Activated CD4-positive, CD25-positive, alpha-beta regulatory T cell treated with anti-CD3 and anti-CD28 coated beads, Interleukin-2, amount 50 U/mL, for 72 hours (primary cell): ENCODE data around the gene SIRT4.

Experiments used
- DNase-seq: peaks from one replicate; pipeline ENCODE4 v3.0.0; 2021

SIRT4 gene

GRCh38 chr12:120278137-120279069, 23.7 kb upstream of the SIRT4 start:
- no peak for DNase-seq

- DNase-seq: no peak
Measured at GRCh38 chr12:120283318-120283717, 18.8 kb upstream of the SIRT4 start.

GRCh38 chr12:120284381-120284780, 17.7 kb upstream of the SIRT4 start:
- no peak for DNase-seq

GRCh38 chr12:120286768-120287490, 15.2 kb upstream of the SIRT4 start:
- no peak for DNase-seq

- no peak for DNase-seq
Measured at GRCh38 chr12:120287491-120287890, 14.6 kb upstream of the SIRT4 start.

- peak; percentile 54 for DNase-seq
Measured at GRCh38 chr12:120290609-120291305, 11.4 kb upstream of the SIRT4 start.

GRCh38 chr12:120292411-120292660, 9.8 kb upstream of the SIRT4 start:
- no peak for DNase-seq

- peak; percentile 61 for DNase-seq
Measured at GRCh38 chr12:120292661-120293531, 9.2 kb upstream of the SIRT4 start, which contains the start of gene RNU4-1. TSS of gene RNU4-1 (minus strand) at chr12:120293237.

GRCh38 chr12:120314220-120314619, 12.1 kb downstream of the SIRT4 start:
- no peak for DNase-seq

- DNase-seq: no peak
Measured at GRCh38 chr12:120316798-120317223, 14.7 kb downstream of the SIRT4 start.

GRCh38 chr12:120317224-120318105, 15.3 kb downstream of the SIRT4 start:
- DNase-seq: peak; percentile 100

GRCh38 chr12:120321382-120322202, 19.5 kb downstream of the SIRT4 start:
- no peak for DNase-seq

GRCh38 chr12:120323772-120324171, 21.7 kb downstream of the SIRT4 start:
- no peak for DNase-seq

- DNase-seq: no peak
Measured at GRCh38 chr12:120324841-120325417, 22.8 kb downstream of the SIRT4 start.

- DNase-seq: no peak
Measured at GRCh38 chr12:120327593-120327992, 25.5 kb downstream of the SIRT4 start, which contains the start of gene PLA2G1B. TSS of gene PLA2G1B (minus strand) at chr12:120327779. CDS start at chr12:120327753, 26 bp downstream.

- no peak for DNase-seq
Measured at GRCh38 chr12:120328228-120328627, 26.1 kb downstream of the SIRT4 start.

GRCh38 chr12:120331390-120331789, 29.3 kb downstream of the SIRT4 start:
- DNase-seq: no peak

GRCh38 chr12:120332041-120332440, 29.9 kb downstream of the SIRT4 start:
- no peak for DNase-seq

GRCh38 chr12:120332523-120332922, 30.4 kb downstream of the SIRT4 start:
- no peak for DNase-seq

- peak; percentile 40 for DNase-seq
Measured at GRCh38 chr12:120335447-120335846, 33.3 kb downstream of the SIRT4 start.
